ENCODE data around the gene PRPF18.

Gene PRPF18

DNA sequence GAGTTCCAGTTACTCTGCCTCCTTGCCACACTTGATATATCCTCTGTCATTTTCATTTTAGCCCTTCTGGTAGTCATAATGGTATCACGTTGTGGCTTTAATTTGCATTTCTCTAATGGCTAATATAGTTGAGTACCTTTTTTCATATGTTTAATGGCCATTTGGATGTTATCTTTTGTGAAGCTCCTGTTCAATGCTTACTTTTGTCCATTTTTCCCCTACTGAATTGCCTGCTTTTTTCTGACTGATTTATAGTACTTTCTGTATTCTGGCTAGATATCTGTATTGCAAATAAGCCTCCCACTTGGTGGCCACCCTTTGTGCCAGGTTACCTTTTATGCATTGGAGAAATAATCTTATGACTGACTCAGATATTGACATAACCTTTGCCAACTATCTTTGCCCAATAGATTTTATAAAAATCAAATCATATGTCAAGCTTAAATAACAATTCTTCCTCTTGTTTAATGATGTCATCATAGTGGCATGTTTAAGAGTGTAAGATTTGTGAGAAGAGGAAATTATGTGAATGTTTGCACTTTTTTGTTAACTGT lies 50.6 kb downstream of the PRPF18 start:
- TF ChIP-seq, protein P1, sequence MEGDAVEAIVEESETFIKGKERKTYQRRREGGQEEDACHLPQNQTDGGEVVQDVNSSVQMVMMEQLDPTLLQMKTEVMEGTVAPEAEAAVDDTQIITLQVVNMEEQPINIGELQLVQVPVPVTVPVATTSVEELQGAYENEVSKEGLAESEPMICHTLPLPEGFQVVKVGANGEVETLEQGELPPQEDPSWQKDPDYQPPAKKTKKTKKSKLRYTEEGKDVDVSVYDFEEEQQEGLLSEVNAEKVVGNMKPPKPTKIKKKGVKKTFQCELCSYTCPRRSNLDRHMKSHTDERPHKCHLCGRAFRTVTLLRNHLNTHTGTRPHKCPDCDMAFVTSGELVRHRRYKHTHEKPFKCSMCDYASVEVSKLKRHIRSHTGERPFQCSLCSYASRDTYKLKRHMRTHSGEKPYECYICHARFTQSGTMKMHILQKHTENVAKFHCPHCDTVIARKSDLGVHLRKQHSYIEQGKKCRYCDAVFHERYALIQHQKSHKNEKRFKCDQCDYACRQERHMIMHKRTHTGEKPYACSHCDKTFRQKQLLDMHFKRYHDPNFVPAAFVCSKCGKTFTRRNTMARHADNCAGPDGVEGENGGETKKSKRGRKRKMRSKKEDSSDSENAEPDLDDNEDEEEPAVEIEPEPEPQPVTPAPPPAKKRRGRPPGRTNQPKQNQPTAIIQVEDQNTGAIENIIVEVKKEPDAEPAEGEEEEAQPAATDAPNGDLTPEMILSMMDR (IDR thresholded peaks at IDR 0.05; ENCODE audit: low read depth, low read length) = no peak
- H3K36me3 ChIP-seq = no peaks in the 10 kb centered on the region
- H3K4me1 ChIP-seq = peaks cover 3% of the 10 kb centered on the region
- H3K9me3 ChIP-seq = no peaks in the 10 kb centered on the region
- DNase-seq = no peak
- H3K4me3 ChIP-seq (ENCODE audit: low read depth, low read length) = no peak overlapping the region
- H3K27me3 ChIP-seq = no peaks in the 10 kb centered on the region

DNA sequence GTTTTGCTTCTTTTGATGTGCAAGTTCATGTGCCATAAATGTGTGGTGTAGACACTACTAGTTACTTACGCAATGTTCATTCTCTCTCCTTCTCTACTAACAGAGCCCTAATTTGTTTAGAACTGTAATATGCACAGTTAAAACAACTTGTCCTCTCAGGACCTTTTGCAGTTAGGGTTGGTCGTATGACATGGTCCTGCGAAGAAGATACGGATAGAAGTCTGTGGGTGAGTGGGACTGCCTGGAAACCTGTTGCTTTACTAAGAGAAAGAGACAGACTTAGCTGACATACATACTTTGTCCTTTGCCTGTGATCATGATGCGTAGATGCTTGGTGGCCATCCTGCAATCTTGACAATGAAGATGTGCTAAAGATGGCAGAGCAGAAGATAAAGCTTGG lies 51.1 kb downstream of the PRPF18 start:
- Histone ChIP-seq H3K36me3 (no peaks in the 10 kb centered on the region), H3K27me3 (no peaks in the 10 kb centered on the region), H3K9me3 (no peaks in the 10 kb centered on the region), H3K4me3 (ENCODE audit: low read depth, low read length) (no peak overlapping the region), H3K4me1 (peaks cover 3% of the 10 kb centered on the region)
- TF ChIP-seq, protein P1 (IDR thresholded peaks at IDR 0.05; ENCODE audit: low read depth, low read length) = no peak
- DNase-seq = no peak

DNA sequence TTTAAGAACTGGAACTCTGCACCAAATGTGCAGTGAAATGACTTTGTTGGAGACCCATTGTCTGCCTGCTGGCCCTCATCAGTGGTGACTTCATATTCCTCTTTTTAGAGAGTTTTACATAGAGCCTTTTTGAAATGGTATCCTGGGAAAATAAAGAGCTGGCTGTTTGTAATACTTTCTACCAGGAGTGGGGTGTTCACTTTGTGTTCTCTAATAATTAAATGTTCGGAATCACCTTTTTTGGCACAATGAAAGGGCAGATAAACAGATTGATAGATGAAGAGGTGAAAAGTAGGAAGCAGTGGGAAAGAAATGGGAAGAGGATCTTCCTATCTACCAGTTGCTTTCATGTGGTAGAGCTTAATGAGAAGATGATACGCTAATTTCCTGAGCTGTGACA lies 55.5 kb downstream of the PRPF18 start:
- no peak overlapping the region for H3K4me3 ChIP-seq (ENCODE audit: low read depth, low read length)
- H3K36me3 ChIP-seq = no peaks in the 10 kb centered on the region
- no peaks in the 10 kb centered on the region for H3K27me3 ChIP-seq
- H3K9me3 ChIP-seq = no peaks in the 10 kb centered on the region
- TF ChIP-seq, protein P1 (IDR thresholded peaks at IDR 0.05; ENCODE audit: low read depth, low read length) = no peak
- H3K4me1 ChIP-seq = no peaks in the 10 kb centered on the region
- no peak for DNase-seq

DNA sequence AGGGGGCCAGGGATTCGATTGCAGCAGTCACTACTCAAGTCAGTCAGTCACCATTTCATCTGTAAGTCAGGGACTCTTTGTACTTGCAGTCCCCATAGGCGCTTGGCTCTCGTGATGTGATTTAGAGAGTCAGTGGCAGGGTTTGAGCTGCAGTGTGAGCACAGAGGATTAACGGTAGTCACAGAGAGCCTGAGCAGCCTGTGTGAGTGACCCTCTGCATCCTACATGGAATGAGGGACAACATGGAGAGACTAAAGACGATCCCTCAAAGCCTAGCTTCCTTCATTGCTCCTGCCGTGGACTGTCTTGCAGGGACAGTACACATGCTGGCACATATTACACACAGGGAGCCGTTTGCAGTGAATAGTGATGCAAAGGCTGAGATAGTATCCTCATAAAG lies 56.3 kb downstream of the PRPF18 start:
- no peak for DNase-seq
- Histone ChIP-seq H3K9me3 (no peaks in the 10 kb centered on the region), H3K36me3 (no peaks in the 10 kb centered on the region), H3K4me3 (ENCODE audit: low read depth, low read length) (no peak overlapping the region), H3K27me3 (no peaks in the 10 kb centered on the region), H3K4me1 (no peaks in the 10 kb centered on the region)
- TF ChIP-seq, protein P1 (IDR thresholded peaks at IDR 0.05; ENCODE audit: low read depth, low read length) = no peak

DNA sequence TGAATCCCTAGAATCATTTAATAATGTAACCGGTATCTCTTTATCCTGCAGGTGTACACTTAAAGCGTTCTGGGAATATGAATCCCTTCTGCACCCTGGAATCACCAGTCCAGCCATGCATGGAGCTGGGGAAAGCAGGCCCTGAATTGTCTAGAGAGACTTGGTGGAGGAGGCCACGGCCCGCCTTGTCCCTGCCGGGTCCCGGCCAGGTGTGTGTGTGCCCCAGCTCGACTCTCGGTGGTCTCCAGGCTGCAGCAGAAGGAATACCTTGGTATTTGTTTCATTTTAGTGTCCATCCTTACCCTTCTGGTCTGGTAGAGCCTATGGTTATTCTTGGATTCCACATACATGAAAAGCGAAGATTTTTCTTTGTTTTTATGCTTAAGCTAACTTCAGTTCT lies 58.1 kb downstream of the PRPF18 start:
- Histone ChIP-seq H3K4me3 (ENCODE audit: low read depth, low read length) (no peak overlapping the region), H3K9me3 (no peaks in the 10 kb centered on the region), H3K4me1 (no peaks in the 10 kb centered on the region), H3K36me3 (no peaks in the 10 kb centered on the region), H3K27me3 (no peaks in the 10 kb centered on the region)
- TF ChIP-seq, protein P1 (IDR thresholded peaks at IDR 0.05; ENCODE audit: low read depth, low read length) = no peak
- no peak for DNase-seq

DNA sequence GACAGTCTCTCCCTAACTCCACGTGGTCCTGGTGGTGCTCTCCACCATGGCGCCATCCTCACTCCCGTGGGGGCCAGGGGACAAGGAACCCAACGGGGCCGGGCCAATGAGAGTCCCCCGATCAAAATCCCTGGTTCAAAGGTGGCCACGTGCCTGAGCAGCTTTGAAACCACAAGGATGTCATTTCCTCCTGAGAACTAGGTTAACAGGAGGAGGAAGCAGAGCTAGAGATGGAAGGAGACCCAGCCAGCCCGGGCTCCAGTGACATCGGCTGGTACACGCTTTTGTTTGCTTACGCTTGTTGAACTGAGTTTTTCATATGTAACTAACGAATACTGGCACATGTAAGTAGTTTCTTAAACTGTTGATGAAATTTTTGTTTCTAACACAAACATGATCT lies 61.7 kb downstream of the PRPF18 start:
- H3K4me3 ChIP-seq (ENCODE audit: low read depth, low read length) = no peak overlapping the region
- H3K27me3 ChIP-seq = no peaks in the 10 kb centered on the region
- no peaks in the 10 kb centered on the region for H3K9me3 ChIP-seq
- no peak for DNase-seq
- H3K4me1 ChIP-seq = no peaks in the 10 kb centered on the region
- no peaks in the 10 kb centered on the region for H3K36me3 ChIP-seq
- TF ChIP-seq, protein P1 (IDR thresholded peaks at IDR 0.05; ENCODE audit: low read depth, low read length) = no peak
